ENCODE data around the gene MYO16.

MYO16 gene

GRCh38 chr13:109253316-109253715 is 623.9 kb downstream of the MYO16 start:
- Histone ChIP-seq H3K9ac (ENCODE audit: insufficient read length, low read depth) (no peak overlapping the region), H3K4me3 (ENCODE audit: insufficient read length, low read depth) (no peak overlapping the region), H3K36me3 (ENCODE audit: insufficient read depth, insufficient read length, low read length) (no peaks in the 10 kb centered on the region), H3K4me1 (ENCODE audit: insufficient read depth, insufficient read length) (no peaks in the 10 kb centered on the region), H3K9me3 (ENCODE audit: insufficient read depth, low read length) (peaks cover 2% of the 10 kb centered on the region), H3K27me3 (ENCODE audit: insufficient read depth, insufficient read length) (no peaks in the 10 kb centered on the region)
- TF ChIP-seq ZNF274 (IDR thresholded peaks at IDR 0.05; ENCODE audit: low read depth, low read length) = no peak
- DNase-seq (ENCODE audit: low read depth, low spot score) = no peak

- no peak for TF ChIP-seq YY1 (IDR thresholded peaks at IDR 0.05; ENCODE audit: insufficient read depth, insufficient read length)
- H3K27me3 ChIP-seq (ENCODE audit: insufficient read depth, insufficient read length) = no peaks in the 10 kb centered on the region
- H3K36me3 ChIP-seq (ENCODE audit: insufficient read depth, insufficient read length, low read length) = no peaks in the 10 kb centered on the region
- no peaks in the 10 kb centered on the region for H3K9me3 ChIP-seq (ENCODE audit: insufficient read depth, low read length)
- no peaks in the 10 kb centered on the region for H3K4me1 ChIP-seq (ENCODE audit: insufficient read depth, insufficient read length)
- DNase-seq (ENCODE audit: low read depth, low spot score) = no peak
- H3K9ac ChIP-seq (ENCODE audit: insufficient read length, low read depth) = no peak overlapping the region
- H3K4me3 ChIP-seq (ENCODE audit: insufficient read length, low read depth) = no peak overlapping the region
Measured at GRCh38 chr13:109254274-109254673, 624.9 kb downstream of the MYO16 start.

GRCh38 chr13:109255141-109255856 is 625.9 kb downstream of the MYO16 start:
- no peaks in the 10 kb centered on the region for H3K9me3 ChIP-seq (ENCODE audit: insufficient read depth, low read length)
- H3K27me3 ChIP-seq (ENCODE audit: insufficient read depth, insufficient read length) = no peaks in the 10 kb centered on the region
- H3K4me1 ChIP-seq (ENCODE audit: insufficient read depth, insufficient read length) = no peaks in the 10 kb centered on the region
- DNase-seq (ENCODE audit: low read depth, low spot score) = no peak
- no peak overlapping the region for H3K4me3 ChIP-seq (ENCODE audit: insufficient read length, low read depth)
- TF ChIP-seq SUZ12 (IDR thresholded peaks at IDR 0.05; ENCODE audit: extremely low read depth, insufficient read depth, insufficient read length) (no peak), YY1 (IDR thresholded peaks at IDR 0.05; ENCODE audit: insufficient read depth, insufficient read length) (no peak), ZNF274 (IDR thresholded peaks at IDR 0.05; ENCODE audit: low read depth, low read length) (no peak)
- H3K36me3 ChIP-seq (ENCODE audit: insufficient read depth, insufficient read length, low read length) = no peaks in the 10 kb centered on the region
- no peak overlapping the region for H3K9ac ChIP-seq (ENCODE audit: insufficient read length, low read depth)

GRCh38 chr13:109256866-109257760 is 627.7 kb downstream of the MYO16 start:
- Histone ChIP-seq H3K9ac (ENCODE audit: insufficient read length, low read depth) (no peak overlapping the region), H3K4me1 (ENCODE audit: insufficient read depth, insufficient read length) (no peaks in the 10 kb centered on the region), H3K4me3 (ENCODE audit: insufficient read length, low read depth) (no peak overlapping the region), H3K9me3 (ENCODE audit: insufficient read depth, low read length) (no peaks in the 10 kb centered on the region), H3K36me3 (ENCODE audit: insufficient read depth, insufficient read length, low read length) (no peaks in the 10 kb centered on the region), H3K27me3 (ENCODE audit: insufficient read depth, insufficient read length) (no peaks in the 10 kb centered on the region)
- no peak for DNase-seq (ENCODE audit: low read depth, low spot score)
- TF ChIP-seq ZNF274 (IDR thresholded peaks at IDR 0.05; ENCODE audit: low read depth, low read length) = no peak
- no peak for TF ChIP-seq YY1 (IDR thresholded peaks at IDR 0.05; ENCODE audit: insufficient read depth, insufficient read length)
- no peak for TF ChIP-seq SUZ12 (IDR thresholded peaks at IDR 0.05; ENCODE audit: extremely low read depth, insufficient read depth, insufficient read length)
